ENCODE data around the gene TNRC18.
A peak's percentile ranks its signal among the peaks of the same experiment; 100 is the strongest.

The TNRC18 gene

GRCh38 chr7:5396999-5397663 is 26.5 kb downstream of the TNRC18 start:
- peak; percentile 87 to 90 for DNase-seq

GRCh38 chr7:5396542-5396941 is 27.1 kb downstream of the TNRC18 start:
- peak; percentile 68 to 72 for DNase-seq

GRCh38 chr7:5395246-5395645 is 28.4 kb downstream of the TNRC18 start:
- no peak for DNase-seq

- DNase-seq: no peak
Observed at GRCh38 chr7:5394264-5395105, 29.1 kb downstream of the TNRC18 start.

GRCh38 chr7:5393748-5394147 is 29.9 kb downstream of the TNRC18 start:
- no peak for DNase-seq

- no peak for DNase-seq
Observed at GRCh38 chr7:5393328-5393727, 30.3 kb downstream of the TNRC18 start.

- no peak for DNase-seq
Observed at GRCh38 chr7:5390918-5391317, 32.7 kb downstream of the TNRC18 start.

- no peak for DNase-seq
Observed at GRCh38 chr7:5388905-5389433, 34.7 kb downstream of the TNRC18 start.

- DNase-seq: no peak
Observed at GRCh38 chr7:5388273-5388901, 35.2 kb downstream of the TNRC18 start.

- DNase-seq: no peak
Observed at GRCh38 chr7:5387711-5388245, 35.9 kb downstream of the TNRC18 start.

GRCh38 chr7:5384618-5385017 is 39.0 kb downstream of the TNRC18 start:
- DNase-seq: no peak

GRCh38 chr7:5383314-5384098 is 40.1 kb downstream of the TNRC18 start:
- DNase-seq: no peak

- DNase-seq: no peak
Observed at GRCh38 chr7:5382281-5382892, 41.2 kb downstream of the TNRC18 start.

GRCh38 chr7:5381071-5381772 is 42.4 kb downstream of the TNRC18 start:
- no peak for DNase-seq

GRCh38 chr7:5380350-5381070 is 43.1 kb downstream of the TNRC18 start:
- no peak for DNase-seq

GRCh38 chr7:5379546-5379945 is 44.1 kb downstream of the TNRC18 start:
- no peak for DNase-seq

GRCh38 chr7:5377816-5378215 is 45.8 kb downstream of the TNRC18 start:
- DNase-seq: no peak

GRCh38 chr7:5377279-5377678 is 46.4 kb downstream of the TNRC18 start:
- no peak for DNase-seq

- DNase-seq: no peak
Observed at GRCh38 chr7:5375925-5376324, 47.7 kb downstream of the TNRC18 start.

- DNase-seq: no peak
Observed at GRCh38 chr7:5374464-5374863, 49.2 kb downstream of the TNRC18 start.

- no peak for DNase-seq
Observed at GRCh38 chr7:5373300-5373699, 50.3 kb downstream of the TNRC18 start.

Measured in activated T-cell treated with anti-CD3 and anti-CD28 coated beads, Interleukin-2, amount 50 U/mL, for 48 hours (primary cell).